ENCODE measurements around the gene KLHDC7A. TPM values are rescaled to one million over a fixed set of nuclear protein-coding genes. Genes with fewer than 3 reads are reported as not detected.

Gene KLHDC7A
- total RNA-seq, 1 donor from 2014 or later = not detected

DNA sequence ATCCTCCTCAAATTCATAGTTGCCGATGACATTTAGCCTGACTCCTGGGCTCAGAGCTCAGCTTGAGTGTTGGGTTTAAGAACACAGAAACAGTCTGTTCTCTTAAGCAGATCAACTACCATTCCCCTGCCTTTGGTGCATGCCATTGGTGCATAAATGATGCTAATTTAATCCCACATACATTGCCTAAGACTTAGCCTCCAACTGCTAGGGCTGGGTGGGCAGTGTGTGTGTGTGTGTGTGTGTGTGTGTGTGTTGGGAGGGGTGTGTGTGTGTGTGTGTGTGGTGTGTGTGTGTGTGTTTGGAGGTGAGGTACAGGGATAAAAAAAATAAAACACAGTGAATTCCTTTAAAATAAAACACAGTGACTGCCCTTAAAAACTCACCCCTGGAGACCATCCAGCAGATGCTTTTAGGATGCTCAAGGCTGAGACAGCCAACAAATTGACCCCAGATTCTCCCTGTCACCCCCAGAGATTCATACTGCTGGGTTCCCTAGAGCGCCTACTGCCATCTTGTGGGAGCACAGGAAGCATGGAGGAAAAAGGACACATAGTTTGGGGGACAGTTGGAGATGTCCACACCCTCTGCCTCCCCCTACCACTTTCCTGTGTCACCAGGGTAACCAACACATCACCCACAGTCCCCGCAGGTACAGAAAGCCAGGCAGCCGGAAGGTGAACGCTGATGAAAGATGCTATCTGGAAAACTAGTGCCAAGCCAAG, 30.6 kb downstream of the KLHDC7A start:
- Histone ChIP-seq H3K4me1 (no peaks in the 10 kb centered on the region), H3K27ac (replicated peaks) (no peak overlapping the region), H3K4me3 (no peak overlapping the region), H3K36me3 (no peaks in the 10 kb centered on the region), H3K9me3 (replicated peaks) (peaks cover 46% of the 10 kb centered on the region), H3K27me3 (ENCODE audit: low read depth) (peaks cover 38% of the 10 kb centered on the region)
- no peak for DNase-seq
- TF ChIP-seq, protein P1, sequence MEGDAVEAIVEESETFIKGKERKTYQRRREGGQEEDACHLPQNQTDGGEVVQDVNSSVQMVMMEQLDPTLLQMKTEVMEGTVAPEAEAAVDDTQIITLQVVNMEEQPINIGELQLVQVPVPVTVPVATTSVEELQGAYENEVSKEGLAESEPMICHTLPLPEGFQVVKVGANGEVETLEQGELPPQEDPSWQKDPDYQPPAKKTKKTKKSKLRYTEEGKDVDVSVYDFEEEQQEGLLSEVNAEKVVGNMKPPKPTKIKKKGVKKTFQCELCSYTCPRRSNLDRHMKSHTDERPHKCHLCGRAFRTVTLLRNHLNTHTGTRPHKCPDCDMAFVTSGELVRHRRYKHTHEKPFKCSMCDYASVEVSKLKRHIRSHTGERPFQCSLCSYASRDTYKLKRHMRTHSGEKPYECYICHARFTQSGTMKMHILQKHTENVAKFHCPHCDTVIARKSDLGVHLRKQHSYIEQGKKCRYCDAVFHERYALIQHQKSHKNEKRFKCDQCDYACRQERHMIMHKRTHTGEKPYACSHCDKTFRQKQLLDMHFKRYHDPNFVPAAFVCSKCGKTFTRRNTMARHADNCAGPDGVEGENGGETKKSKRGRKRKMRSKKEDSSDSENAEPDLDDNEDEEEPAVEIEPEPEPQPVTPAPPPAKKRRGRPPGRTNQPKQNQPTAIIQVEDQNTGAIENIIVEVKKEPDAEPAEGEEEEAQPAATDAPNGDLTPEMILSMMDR (IDR thresholded peaks at IDR 0.05; ENCODE audit: borderline replicate concordance) = no peak
- intact Hi-C loops (cut with micrococcal nuclease) = no loop called here

GRCh38 chr1:18511874-18512150, 31.1 kb downstream of the KLHDC7A start:
- intact Hi-C loops (cut with micrococcal nuclease) = no loop called here
- H3K9me3 ChIP-seq (replicated peaks) = peaks cover 46% of the 10 kb centered on the region

GRCh38 chr1:18512883-18513282, 32.2 kb downstream of the KLHDC7A start:
- Histone ChIP-seq H3K9me3 (replicated peaks) (peaks cover 44% of the 10 kb centered on the region), H3K36me3 (no peaks in the 10 kb centered on the region), H3K27me3 (ENCODE audit: low read depth) (peaks cover 38% of the 10 kb centered on the region), H3K4me3 (no peak overlapping the region), H3K27ac (replicated peaks) (no peak overlapping the region), H3K4me1 (no peaks in the 10 kb centered on the region)
- intact Hi-C loops (cut with micrococcal nuclease) = no loop called here
- TF ChIP-seq, protein P1 (IDR thresholded peaks at IDR 0.05; ENCODE audit: borderline replicate concordance) = no peak
- no peak for DNase-seq

More at GRCh38 chr1:18511874-18512150, 31.1 kb downstream of the KLHDC7A start:
- Histone ChIP-seq H3K27me3 (ENCODE audit: low read depth) (peaks cover 38% of the 10 kb centered on the region), H3K36me3 (no peaks in the 10 kb centered on the region), H3K4me1 (no peaks in the 10 kb centered on the region), H3K27ac (replicated peaks) (no peak overlapping the region), H3K4me3 (no peak overlapping the region)
- DNase-seq = no peak
- TF ChIP-seq, protein P1 (IDR thresholded peaks at IDR 0.05; ENCODE audit: borderline replicate concordance) = no peak

GRCh38 chr1:18513995-18514394, 33.3 kb downstream of the KLHDC7A start:
- TF ChIP-seq, protein P1 (IDR thresholded peaks at IDR 0.05; ENCODE audit: borderline replicate concordance) = no peak
- Histone ChIP-seq H3K36me3 (no peaks in the 10 kb centered on the region), H3K4me1 (no peaks in the 10 kb centered on the region), H3K27ac (replicated peaks) (no peak overlapping the region), H3K4me3 (no peak overlapping the region), H3K27me3 (ENCODE audit: low read depth) (peaks cover 40% of the 10 kb centered on the region), H3K9me3 (replicated peaks) (peaks cover 34% of the 10 kb centered on the region)
- intact Hi-C loops (cut with micrococcal nuclease) = no loop called here
- DNase-seq = no peak

GRCh38 chr1:18515120-18515667, 34.5 kb downstream of the KLHDC7A start:
- intact Hi-C loops (cut with micrococcal nuclease) = no loop called here
- TF ChIP-seq, protein P1 (IDR thresholded peaks at IDR 0.05; ENCODE audit: borderline replicate concordance) = no peak
- Histone ChIP-seq H3K4me1 (no peaks in the 10 kb centered on the region), H3K27ac (replicated peaks) (no peak overlapping the region), H3K4me3 (no peak overlapping the region), H3K9me3 (replicated peaks) (peaks cover 34% of the 10 kb centered on the region), H3K27me3 (ENCODE audit: low read depth) (peaks cover 30% of the 10 kb centered on the region), H3K36me3 (no peaks in the 10 kb centered on the region)
- no peak for DNase-seq

All from left ventricle myocardium inferior (tissue), 1 donor.